HFFc6 (cell line): ENCODE results near the gene SLC34A3. TPM values are rescaled to one million over a fixed set of nuclear protein-coding genes. Genes with fewer than 3 reads are reported as not detected.

Source experiments
- DNase-seq: peaks from one replicate; pipeline ENCODE4 v3.0.0-alpha.2; 2018
- H3K27ac Mint-ChIP-seq: 2 replicates; pipeline ENCODE4 v1.8.0; 2020; ENCODE audit warnings: mild to moderate bottlenecking, mixed read lengths
- H3K27me3 Mint-ChIP-seq: 2 replicates; pipeline ENCODE4 v1.8.0; 2021; ENCODE audit warnings: mild to moderate bottlenecking, moderate library complexity, mixed read lengths; ENCODE audit not compliant: insufficient read depth
- H3K36me3 Mint-ChIP-seq: 2 replicates; pipeline ENCODE4 v1.8.0; 2021; ENCODE audit warnings: low read depth, mixed read lengths
- H3K4me1 Mint-ChIP-seq: 2 replicates; pipeline ENCODE4 v1.8.0; 2020; ENCODE audit warnings: low read depth, mixed read lengths
- H3K4me3 Mint-ChIP-seq: 2 replicates; pipeline ENCODE4 v1.8.0; 2020; ENCODE audit warnings: mild to moderate bottlenecking, moderate library complexity, mixed read lengths
- H3K9me3 Mint-ChIP-seq: 2 replicates; pipeline ENCODE4 v1.8.0; 2020; ENCODE audit warnings: mild to moderate bottlenecking, mixed read lengths
- CTCF ChIP-seq: fragments of 200-600 bp; sonication (generic); IDR thresholded peaks from 2 replicates; pipeline ENCODE4 v1.5.0; 2021; ENCODE audit warnings: antibody characterized with exemption, mild to moderate bottlenecking
- total RNA-seq, 6 experiments: library from RNA; stranded (reverse); fragmentation: NEBNext Ultra II Directional; extraction: Animal tissue kit (Norgen Biotek cat#: 25700); gene quantifications; 2 replicates in 1 of 6; 3 replicates in 5 of 6; pipeline ENCODE4 v1.2.3, GENCODE V29; 2021

The SLC34A3 gene
- total RNA-seq, 6 experiments from 2014 or later, result not detected

- no peaks in the 10 kb centered on the region; the same call in 1 of the 2 replicates for H3K27me3 Mint-ChIP-seq
- peaks cover 7% of the 10 kb centered on the region for H3K4me1 Mint-ChIP-seq
- no peak within 1 kb of the TSS for H3K27ac Mint-ChIP-seq
- peak; percentile 92 for TF ChIP-seq CTCF
- peak; percentile 65 for DNase-seq
- no peaks in the 10 kb centered on the region for H3K36me3 Mint-ChIP-seq
- no peak within 1 kb of the TSS for H3K4me3 Mint-ChIP-seq
- H3K9me3 Mint-ChIP-seq, result no peaks in the 10 kb centered on the region
Observed at GRCh38 chr9:137227054-137227852, 3.4 kb upstream of the SLC34A3 start, which contains the start of gene RNF224. Gene RNF224, plus strand, starts transcription at chr9:137227502. Its CDS starts 834 bp downstream, at chr9:137228336.

- Mint-ChIP-seq H3K27ac (no peak overlapping the region), H3K4me1 (peaks cover 7% of the 10 kb centered on the region), H3K27me3 (no peaks in the 10 kb centered on the region; the same call in 1 of the 2 replicates), H3K4me3 (no peak overlapping the region), H3K9me3 (no peaks in the 10 kb centered on the region), H3K36me3 (no peaks in the 10 kb centered on the region)
- no peak for DNase-seq
- no peak for TF ChIP-seq CTCF
Observed at GRCh38 chr9:137227853-137228505, 2.7 kb upstream of the SLC34A3 start.

- TF ChIP-seq CTCF, result no peak
- no peaks in the 10 kb centered on the region for H3K9me3 Mint-ChIP-seq
- no peaks in the 10 kb centered on the region for H3K36me3 Mint-ChIP-seq
- H3K27ac Mint-ChIP-seq, result no peak overlapping the region
- no peak overlapping the region for H3K4me3 Mint-ChIP-seq
- peaks cover 7% of the 10 kb centered on the region for H3K4me1 Mint-ChIP-seq
- no peaks in the 10 kb centered on the region for H3K27me3 Mint-ChIP-seq
- DNase-seq, result no peak
Observed at GRCh38 chr9:137228506-137228967, 2.2 kb upstream of the SLC34A3 start.

- no peaks in the 10 kb centered on the region for H3K27me3 Mint-ChIP-seq
- no peak overlapping the region for H3K27ac Mint-ChIP-seq
- H3K4me1 Mint-ChIP-seq, result peaks cover 7% of the 10 kb centered on the region
- no peak for DNase-seq
- no peaks in the 10 kb centered on the region for H3K36me3 Mint-ChIP-seq
- no peak for TF ChIP-seq CTCF
- H3K4me3 Mint-ChIP-seq, result no peak overlapping the region
- H3K9me3 Mint-ChIP-seq, result no peaks in the 10 kb centered on the region
Observed at GRCh38 chr9:137228968-137229896, 1.5 kb upstream of the SLC34A3 start.
